ENCODE measurements around the gene CIPC. TPM values are rescaled to one million over a fixed set of nuclear protein-coding genes. Genes with fewer than 3 reads are reported as not detected.

The CIPC gene
- total RNA-seq, 1 donor, result 23.7 TPM

- TF ChIP-seq CTCF (IDR thresholded peaks at IDR 0.05; ENCODE audit: insufficient read depth, low read depth, low read length), result no peak
- no peak overlapping the region for H3K4me3 ChIP-seq (ENCODE audit: low read depth, low read length)
- no peak for DNase-seq (ENCODE audit: low read depth)
Measured at GRCh38 chr14:77064521-77065178, 33.4 kb upstream of the CIPC start.

GRCh38 chr14:77065851-77066577 is 32.0 kb upstream of the CIPC start:
- TF ChIP-seq CTCF (IDR thresholded peaks at IDR 0.05; ENCODE audit: insufficient read depth, low read depth, low read length), result no peak
- H3K4me3 ChIP-seq (ENCODE audit: low read depth, low read length), result no peak overlapping the region
- DNase-seq (ENCODE audit: low read depth), result no peak

- no peak for TF ChIP-seq CTCF (IDR thresholded peaks at IDR 0.05; ENCODE audit: insufficient read depth, low read depth, low read length)
- no peak for DNase-seq (ENCODE audit: low read depth)
- no peak overlapping the region for H3K4me3 ChIP-seq (ENCODE audit: low read depth, low read length)
Measured at GRCh38 chr14:77066578-77067172, 31.4 kb upstream of the CIPC start.

- TF ChIP-seq CTCF (IDR thresholded peaks at IDR 0.05; ENCODE audit: insufficient read depth, low read depth, low read length), result peak; percentile 87
- no peak overlapping the region for H3K4me3 ChIP-seq (ENCODE audit: low read depth, low read length)
- DNase-seq (ENCODE audit: low read depth), result peak; percentile 65
Measured at GRCh38 chr14:77067632-77068516, 30.2 kb upstream of the CIPC start.

- no peak overlapping the region for H3K4me3 ChIP-seq (ENCODE audit: low read depth, low read length)
- no peak for TF ChIP-seq CTCF (IDR thresholded peaks at IDR 0.05; ENCODE audit: insufficient read depth, low read depth, low read length)
- no peak for DNase-seq (ENCODE audit: low read depth)
Measured at GRCh38 chr14:77068517-77069200, 29.4 kb upstream of the CIPC start.

- no peak overlapping the region for H3K4me3 ChIP-seq (ENCODE audit: low read depth, low read length)
- DNase-seq (ENCODE audit: low read depth), result no peak
- TF ChIP-seq CTCF (IDR thresholded peaks at IDR 0.05; ENCODE audit: insufficient read depth, low read depth, low read length), result no peak
Measured at GRCh38 chr14:77069551-77069950, 28.5 kb upstream of the CIPC start.
